COLO668 (cell line): Measurements from ENCODE around the gene TXNDC5.
"Not testable (repeated sequence)": the region's sequence is repeated elsewhere in the genome, so short reads cannot be mapped to it uniquely, and the experiment has no call there.

Experiments used
- DNase-seq: peaks from one replicate; lab custom pipeline; 2025; ENCODE audit not compliant: unreplicated experiment; lab: John Stamatoyannopoulos, UW

Gene TXNDC5

DNA sequence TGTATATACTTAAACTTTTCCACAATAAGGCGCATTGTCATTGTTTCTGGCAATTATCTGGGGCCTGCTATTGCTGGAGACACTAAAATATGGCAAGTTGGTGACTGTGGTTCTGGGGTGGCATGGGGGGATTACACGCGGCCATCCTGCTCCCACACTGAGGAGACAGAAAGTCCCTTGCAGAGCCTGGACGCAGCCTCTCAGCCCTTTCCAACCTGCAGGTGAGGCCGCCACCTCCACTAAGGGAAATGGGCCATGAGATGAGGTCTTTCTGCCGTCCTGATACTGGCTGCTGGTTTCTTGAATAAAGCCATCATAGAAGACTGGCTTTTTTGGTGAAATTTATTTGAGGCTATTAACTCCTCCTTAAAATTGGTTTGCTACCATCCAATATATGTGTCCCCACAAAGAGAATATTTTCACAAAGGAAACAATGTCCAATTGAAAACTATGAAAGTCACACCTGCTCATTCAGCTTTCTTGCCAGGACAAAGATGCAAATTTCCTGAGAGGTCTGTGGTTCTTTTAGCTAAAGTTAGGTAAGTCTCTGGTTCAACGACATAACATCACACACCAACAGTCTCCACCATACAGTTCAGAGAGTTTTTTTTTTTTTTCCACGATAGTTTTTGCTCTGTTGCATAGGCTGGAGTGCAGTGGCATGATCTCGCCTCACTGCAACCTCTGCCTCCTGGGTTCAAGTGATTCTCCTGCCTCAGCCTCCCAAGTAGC is 13.0 kb downstream of the TXNDC5 start:
- DNase-seq: no peak

DNA sequence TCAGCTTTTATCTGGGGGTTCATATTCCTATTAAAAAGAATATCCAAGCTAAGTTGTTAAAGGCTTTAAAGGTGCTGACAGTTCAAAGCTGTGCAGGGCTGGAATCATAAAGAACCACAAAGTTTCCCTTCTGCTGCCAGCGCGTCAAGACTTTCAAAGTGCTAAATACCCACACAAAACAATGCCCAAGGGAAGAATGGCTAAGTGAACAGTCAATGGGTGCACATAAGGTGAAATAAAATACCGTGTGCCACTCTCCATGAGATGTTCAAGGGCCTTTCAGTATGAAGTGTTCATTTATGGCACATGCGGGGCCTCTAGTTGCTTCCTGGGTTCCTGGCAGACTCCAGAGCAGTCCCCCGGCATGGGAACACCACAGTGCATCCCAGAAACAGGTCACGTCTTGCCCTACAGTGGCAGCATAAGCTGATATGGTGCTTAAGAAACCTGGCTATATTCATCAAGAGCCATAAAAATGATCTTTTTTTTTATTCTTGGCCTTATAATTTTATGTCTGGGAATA is 14.1 kb downstream of the TXNDC5 start:
- DNase-seq: no peak

DNA sequence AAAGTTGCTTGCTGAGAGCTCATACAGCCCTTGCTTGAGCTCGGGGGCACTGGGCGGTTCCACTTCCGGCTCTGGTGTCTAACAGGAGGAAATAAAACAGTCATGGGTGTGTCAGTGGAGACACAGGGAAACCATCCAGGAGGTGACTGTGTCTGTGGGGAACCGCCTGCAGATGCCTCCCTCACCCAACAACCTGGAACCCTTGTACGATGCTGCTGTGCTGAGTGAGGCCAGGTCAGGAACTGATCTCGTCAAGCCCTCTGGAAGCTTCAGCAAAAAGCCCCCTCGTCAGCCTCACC is 15.5 kb downstream of the TXNDC5 start:
- no peak for DNase-seq

DNA sequence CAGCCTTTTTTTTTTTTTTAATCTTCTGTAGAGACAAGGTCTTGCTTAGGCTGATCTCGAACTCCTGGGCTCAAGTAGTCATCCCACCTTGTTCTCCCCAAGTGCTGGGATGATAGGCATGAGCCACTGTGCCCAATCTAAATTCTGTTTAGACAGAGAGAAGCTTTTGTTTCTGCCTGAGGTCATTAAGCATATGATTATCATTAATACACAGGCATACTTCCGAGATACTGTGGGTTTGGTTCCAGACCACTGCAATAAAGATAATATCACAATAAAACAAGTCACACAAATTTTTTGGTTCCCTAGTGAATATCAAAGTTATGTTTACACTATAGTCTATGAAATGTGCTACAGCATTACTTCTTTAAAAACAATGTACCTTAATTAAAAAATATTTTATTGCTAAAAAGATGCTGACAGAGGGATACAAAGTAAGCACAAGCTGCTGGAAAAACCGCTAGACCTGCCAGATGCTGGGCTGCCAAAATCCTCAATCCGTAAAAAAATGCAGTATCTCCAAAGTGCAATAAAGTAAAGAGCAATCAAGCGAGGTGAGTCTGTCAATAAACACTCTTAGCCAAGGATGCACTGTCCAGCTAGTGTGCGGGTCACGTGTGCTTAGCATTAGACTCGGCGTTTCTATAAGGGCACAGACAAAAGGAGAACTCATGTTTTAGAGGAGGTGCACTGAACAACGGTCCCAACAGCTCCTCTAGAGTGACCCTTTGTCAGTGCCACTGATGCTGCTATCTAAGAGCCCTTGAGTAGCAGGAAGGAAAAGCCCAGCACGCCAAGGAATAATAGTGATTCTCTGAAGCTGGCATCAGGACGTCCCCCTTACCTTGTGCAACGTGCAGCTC is 16.1 kb downstream of the TXNDC5 start:
- DNase-seq: no peak

DNA sequence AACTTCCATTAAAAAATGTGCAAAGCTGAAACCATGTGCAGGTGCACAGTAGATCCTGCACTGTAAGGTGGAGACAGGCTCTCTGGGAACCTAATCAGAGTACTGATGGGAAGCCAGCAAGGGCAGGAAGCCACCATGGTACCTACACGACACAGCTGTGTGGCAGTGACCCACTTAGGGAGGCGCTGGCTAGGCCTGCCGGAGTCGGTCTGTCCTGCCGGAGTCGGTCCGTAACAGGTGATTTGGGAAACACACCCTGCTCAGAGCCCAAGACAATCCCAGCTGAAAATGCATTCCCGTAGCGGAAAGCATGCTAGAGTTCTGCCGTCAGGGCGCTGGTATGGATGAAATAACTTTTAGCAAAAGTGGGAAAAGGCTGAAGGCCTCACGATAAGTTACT is 17.2 kb downstream of the TXNDC5 start:
- DNase-seq: no peak

DNA sequence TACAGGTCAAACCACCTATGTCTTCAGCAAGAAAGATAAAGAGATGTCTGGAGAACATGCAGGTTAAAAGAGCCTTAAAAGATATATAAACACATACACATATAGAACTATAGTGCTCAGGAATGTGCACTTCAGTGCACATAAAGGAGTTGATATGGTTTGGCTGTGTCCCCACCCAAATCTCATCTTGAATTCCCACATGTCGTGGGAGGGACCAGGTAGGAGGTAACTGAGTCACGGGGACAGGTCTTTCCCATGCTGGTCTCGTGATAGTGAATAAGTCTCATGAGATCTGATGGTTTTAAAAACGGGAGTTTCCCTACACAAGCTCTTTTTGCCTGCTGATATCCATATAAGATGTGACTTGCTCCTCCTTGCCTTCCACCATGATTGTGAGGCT is 18.2 kb downstream of the TXNDC5 start:
- DNase-seq: not testable (repeated sequence)

DNA sequence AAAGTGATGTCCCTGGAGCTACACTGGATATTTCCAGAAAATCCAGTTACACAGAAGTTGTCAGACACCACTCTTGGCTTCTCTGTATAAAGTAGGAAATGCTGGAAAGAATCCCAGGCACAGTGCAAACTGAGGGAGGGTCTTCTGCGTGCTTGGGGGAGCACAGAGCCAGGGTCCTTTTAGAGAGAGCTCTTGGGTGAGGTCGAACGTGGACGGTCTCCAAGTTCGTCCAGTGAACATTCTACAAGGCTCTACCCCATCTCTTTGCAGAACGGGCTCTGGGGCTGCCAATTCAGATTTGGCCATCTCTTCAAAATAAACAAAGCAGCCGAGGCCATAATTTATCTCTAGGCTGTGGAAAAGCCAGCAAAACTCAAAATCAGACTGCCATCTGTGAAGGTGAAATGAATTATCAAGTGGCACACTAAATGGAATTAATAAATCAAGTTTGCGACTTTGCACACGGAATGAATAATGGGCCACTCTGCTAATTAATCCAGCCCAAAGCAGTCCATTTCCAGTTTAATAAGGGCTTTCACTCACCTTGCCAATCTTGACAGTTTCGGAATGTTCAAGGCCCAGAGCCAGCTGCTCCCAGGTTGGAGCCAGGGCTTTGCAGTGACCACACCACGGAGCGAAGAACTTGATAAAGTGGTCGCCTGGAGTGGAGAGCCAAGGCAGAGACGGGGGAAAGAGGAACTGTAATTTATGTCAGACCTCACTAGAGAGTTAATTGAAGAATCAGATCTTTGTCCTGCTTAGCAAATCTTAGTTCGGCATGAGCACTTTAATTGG is 19.3 kb downstream of the TXNDC5 start:
- no peak for DNase-seq

DNA sequence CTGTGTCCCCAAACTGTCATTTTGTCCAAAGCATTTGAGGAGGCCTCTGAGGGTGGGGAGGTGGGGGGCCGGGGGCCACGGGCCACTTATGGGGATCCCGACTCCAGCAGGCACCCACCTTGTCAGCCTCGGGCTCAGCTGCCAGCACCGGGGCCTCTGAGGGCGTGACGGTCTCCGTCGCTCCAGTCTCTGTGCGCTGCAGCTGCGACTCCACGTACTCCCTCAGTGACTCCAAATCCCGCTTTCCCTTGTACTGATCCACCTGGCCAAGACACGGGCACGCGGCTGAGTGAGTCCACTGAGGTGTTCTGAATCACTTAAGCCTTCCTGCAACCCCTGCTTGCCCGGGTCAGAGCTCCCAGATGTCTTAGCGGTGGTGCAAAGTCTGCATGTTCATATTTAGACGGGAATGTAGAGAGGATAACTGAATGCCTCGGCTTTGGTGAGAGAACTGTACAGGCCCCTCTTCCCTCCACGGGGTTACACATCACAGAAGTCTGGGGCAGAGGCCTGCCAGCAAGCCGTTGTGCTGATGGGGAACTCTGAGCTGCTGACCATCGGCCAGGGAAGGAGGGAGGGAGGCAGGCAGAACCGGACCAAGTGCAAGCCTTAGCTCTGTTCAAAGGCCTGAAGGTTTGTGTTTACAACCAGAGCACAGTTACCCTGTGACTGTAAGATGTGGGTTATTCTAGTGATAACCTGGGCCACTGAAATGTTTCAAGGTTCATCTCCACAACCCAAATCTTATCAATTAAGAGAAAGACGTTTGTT is 21.8 kb downstream of the TXNDC5 start:
- DNase-seq: no peak

DNA sequence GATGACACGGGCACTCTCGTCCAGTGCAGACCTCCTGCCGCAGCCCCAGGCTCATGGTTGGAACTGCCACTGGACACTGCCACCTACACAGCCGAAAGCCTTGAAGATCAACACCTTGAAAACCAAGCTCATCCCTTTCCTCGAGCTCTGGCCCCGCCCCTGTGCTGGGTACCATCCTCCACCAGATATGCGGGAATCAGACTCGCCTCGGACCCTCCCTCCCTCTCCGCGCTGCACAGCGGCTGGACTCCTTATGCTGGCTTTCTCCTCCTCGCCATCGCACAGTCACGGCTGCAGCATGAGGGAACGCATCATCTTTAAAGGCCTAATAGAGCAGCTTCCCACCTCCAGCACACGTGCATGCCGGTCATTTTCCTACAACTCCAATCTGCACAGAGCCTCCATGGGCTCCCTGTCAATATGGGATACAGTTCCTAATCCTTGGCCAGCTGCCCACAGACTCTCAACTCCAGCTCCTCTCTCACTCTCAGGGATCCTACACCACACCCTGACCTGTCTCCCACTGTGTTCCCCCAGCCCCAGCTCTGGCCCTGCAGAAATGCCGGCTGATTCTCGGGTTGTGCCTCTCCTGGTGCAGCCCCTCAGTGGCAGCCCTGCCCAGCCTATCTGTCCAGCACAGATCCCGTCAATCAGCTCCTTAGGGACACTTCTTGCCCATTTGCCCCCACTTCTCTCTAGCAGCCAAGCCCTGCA is 23.2 kb downstream of the TXNDC5 start:
- DNase-seq: no peak

DNA sequence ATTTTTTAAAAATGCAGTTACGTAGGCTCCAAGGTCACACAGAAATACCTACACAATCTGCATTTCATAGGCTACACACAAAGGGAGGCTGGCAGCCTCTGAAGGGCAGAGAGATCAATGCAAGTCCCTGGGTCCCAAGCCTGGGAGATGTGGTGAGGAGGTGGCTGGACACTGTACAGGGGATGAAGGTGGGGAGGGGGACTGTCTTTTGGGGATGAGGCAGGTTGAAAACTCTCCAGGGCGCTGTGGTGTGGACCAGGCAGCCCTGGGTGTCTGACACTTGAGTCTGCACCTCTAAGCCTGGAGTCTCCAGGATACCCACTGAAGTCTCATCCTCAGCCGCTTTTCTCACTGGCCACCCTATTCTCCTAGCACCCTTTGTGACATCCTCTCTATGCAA is 24.5 kb downstream of the TXNDC5 start:
- DNase-seq: no peak

DNA sequence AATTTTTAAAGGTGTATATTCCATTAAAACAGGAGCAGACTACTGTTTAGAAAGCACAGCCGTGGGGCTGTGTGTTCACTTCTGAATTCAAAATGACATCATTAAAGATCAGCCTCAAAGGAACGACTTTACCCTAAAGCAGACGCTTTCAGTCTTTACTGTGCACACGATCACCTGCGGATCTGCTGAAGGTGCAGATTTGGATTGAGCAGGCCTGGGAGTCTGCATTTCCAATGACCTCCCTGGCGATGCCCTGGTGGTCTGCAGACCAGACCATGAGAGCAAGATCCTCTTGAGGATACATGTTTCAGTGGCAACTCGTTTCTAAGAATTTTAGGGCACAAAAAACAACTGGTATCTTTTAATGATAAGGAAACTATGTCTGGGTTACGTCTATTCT is 27.2 kb downstream of the TXNDC5 start:
- DNase-seq: no peak

DNA sequence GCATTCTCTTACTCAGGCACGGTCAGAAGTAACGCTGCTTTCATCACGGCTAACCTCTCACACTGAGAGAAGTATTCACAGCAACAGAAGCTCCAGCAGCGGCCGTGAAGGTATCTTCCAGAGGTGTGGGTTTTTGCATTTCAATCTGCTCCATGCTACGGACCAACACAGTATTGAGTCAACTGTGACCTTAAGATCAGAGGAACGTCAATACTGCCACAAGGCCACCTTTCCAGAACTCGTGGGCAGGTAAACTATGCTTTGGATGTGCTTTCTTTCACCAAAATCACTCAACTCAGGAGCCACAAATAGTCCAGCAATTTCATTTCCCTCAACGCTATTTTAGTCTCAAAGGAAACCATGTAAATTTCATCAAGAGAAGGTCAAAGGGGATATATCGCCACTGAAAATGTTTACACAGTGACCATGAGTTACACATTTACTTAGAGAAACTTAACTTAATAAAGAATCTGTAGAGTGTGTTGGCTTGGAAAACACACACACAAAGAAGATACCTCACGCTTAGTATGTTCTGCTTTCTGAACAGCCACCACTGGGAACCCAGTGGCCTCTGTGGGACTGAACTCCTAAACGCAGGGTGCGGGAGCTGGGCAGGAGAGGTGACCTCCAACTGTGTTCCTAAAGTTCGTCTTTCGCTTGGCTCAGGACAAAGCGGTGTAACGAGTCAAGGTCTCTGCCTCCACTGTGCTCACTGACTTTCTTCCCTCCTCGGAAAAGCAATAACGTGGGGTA is 27.9 kb downstream of the TXNDC5 start:
- DNase-seq: no peak

DNA sequence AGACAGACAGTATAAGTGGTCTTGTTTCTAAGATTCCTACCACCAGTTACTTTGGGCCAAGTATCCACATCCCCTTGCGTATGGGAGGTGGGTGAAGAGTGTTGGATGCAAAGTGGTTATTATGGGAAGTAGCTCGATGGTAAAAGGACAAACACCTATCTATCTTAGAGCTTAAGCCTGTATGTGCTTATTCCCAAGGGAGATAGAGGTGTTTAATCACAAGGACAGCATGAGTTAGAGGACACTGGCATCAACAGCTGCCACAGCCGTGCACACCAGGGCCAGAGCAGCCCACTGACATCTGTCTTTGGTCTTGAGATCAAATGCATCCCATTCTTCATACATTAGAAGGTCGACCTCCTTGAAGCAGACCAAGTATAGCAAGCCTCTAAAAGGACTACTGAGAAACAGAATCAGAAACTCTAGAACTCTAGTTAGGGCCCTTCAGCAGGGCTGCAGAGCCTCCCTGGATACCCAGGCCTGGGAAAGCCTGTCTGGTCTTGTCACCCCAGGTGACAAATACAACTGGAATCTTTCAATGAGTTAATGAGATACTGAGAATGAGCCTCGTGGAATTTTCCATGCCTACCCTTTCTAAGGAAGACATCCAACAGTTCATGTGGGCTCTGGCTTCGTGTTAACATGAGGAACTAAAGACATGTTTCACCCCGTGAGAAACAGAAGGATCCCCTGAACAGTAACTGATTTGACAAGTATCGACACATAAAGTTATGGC is 28.7 kb downstream of the TXNDC5 start:
- DNase-seq: no peak

DNA sequence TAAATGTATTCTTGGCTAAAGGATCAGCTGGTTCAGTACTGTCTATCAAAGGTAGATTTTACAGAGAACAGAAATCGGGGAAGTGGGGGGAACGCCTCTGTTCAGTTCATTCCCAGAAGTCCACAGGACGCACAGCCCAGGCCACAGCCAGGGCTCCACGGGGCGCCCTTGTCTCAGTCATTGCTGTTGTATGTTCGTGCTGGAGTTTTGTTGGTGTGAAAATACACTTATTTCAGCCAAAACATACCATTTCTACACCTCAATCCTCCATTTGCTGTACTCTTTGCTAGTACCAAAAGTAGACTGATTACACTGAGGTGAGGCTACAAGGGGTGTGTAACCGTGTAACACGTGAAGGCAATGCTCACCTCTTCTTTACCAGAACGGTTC is 29.9 kb downstream of the TXNDC5 start:
- DNase-seq: no peak

DNA sequence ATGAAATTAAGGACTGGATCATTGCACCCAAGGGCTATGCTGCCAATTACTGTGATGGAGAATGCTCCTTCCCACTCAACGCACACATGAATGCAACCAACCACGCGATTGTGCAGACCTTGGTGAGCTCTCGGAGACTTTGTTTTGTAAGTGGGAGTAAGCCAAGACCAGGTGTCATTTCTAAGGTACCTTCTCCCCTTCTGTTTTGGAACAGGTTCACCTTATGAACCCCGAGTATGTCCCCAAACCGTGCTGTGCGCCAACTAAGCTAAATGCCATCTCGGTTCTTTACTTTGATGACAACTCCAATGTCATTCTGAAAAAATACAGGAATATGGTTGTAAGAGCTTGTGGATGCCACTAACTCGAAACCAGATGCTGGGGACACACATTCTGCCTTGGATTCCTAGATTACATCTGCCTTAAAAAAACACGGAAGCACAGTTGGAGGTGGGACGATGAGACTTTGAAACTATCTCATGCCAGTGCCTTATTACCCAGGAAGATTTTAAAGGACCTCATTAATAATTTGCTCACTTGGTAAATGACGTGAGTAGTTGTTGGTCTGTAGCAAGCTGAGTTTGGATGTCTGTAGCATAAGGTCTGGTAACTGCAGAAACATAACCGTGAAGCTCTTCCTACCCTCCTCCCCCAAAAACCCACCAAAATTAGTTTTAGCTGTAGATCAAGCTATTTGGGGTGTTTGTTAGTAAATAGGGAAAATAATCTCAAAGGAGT is 30.4 kb downstream of the TXNDC5 start:
- no peak for DNase-seq

DNA sequence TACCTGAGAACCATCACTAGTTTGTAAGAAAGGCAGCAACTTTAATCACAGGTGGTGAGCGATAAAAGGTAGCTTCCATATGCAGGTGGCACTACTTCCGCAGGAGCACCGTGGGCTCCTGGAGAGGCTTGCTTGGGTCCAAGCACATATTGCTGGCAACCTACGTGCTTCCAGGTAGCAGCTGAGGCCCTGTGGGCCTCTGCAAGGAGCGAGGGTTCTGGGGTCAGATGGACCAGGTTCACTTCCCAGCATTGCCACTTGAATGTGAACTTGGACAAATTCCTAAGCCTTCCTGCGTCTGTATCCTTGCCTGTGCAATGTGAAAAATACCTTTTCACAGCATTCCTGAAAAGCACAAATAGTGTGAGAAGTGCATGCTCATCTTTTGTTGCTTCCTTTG is 31.0 kb downstream of the TXNDC5 start:
- DNase-seq: no peak

DNA sequence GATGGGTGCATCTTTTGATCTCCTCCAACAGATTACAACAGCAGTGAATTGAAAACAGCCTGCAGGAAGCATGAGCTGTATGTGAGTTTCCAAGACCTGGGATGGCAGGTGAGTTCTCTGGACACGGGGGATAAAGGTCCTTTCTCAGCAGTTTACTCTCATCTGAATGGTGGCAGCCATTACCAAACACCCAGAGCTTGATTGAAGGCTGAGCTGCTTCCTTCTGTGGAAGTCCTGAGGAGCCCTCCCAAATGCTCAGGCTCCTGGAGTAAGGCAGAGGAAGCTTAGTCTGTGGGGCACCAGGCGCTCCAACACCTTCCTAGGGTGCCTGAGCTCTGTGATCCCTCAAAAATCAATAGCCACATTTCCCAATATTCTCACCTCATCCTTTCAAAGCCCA is 31.5 kb downstream of the TXNDC5 start:
- no peak for DNase-seq

DNA sequence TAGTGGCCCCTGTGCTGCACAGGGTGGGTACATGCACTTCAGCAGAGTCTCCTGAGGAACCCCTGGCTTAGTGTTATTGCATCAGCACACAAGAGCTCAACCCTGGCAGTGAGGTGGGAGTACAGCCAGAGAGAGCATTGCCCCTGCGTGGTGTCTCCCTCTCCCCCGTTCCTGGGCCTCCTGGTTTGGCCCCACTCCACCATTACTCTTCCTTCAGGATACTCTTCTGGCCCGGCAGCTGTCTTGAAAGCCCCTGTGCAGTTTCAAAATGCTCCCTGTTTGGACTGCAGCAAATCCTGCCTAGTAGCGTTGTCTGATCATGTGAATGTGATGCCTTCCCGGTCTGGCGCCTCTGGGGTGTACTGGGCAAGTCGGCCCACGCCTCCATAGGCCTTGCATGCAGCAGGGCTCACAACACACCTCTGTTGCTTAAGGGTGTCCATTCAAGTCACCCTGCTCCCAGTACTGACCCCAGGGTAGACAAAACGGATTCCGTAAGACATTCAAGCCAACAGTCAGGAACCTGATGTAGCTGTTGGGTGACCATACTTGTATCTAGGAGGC is 32.1 kb downstream of the TXNDC5 start:
- no peak for DNase-seq
